H1 (cell line): ENCODE measurements around the gene CAMTA2. TPM values are rescaled to one million over a fixed set of nuclear protein-coding genes. Genes with fewer than 3 reads are reported as not detected.

Experiments used
- TAF7 ChIP-seq: optimal IDR thresholded peaks from 2 replicates; pipeline ENCODE3; 2011; ENCODE audit warnings: low read depth, mild to moderate bottlenecking, inconsistent platforms, low read length, moderate library complexity, borderline replicate concordance
- polyA plus RNA-seq, 7 experiments: library from polyadenylated mRNA; depleted of rRNA in 3 of 7; stranded (reverse) in 5 of 7; unstranded in 2 of 7; fragments of >200 nt in 5 of 7; fragments of 200-250 nt in 2 of 7; gene quantifications; 1 replicate in 5 of 7; 2 replicates in 1 of 7; 4 replicates in 1 of 7; pipeline versions ENCODE4 v1.2.1 to v1.2.3, GENCODE V29; 2011 to 2013; ENCODE audit warnings: missing spikeins in 2 of 7, mixed read lengths in 2 of 7
- total RNA-seq: library from RNA; stranded (reverse); fragmentation: NEBNext Ultra II Directional; extraction: Animal tissue kit (Norgen Biotek cat#: 25700); gene quantifications from 2 replicates; pipeline ENCODE4 v1.2.1, GENCODE V29; 2021

Gene CAMTA2
- total and polyA plus RNA-seq, 2 of the 8 experiments (the other 6 are each of a cell fraction or from before 2014, with no cell fraction given) = 5.5 to 12.0 TPM

DNA sequence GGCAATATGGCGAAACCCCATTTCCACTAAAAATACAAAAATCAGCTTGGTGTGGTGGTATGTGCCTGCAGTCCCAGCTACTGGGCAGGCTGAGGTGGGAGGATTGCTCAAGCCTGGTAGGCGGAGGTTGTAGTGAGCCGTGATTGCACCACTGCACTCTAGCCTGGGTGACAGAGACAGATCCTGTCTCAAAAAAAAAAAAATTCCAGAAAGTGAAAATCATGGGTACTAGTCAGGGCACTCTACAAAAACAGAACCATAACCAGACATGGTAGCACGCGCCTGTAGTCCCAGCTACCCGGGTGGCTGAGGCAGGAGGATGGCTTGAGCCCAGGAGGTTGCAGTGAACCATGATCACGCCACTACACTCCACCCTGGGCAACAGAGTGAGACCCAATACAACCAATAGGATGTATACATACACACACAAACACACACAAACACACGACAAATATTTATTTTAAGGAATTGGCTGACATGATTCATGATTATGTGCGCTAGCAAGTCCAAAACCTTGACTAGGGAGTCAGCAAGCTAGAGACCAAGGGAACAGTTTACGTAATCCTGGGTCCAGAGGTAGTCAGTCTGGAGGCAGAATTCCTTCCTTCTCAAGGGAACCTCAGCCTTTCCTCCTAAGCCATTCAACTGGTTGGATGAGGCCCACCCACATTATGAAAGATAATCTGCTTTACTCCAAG lies 67.0 kb downstream of the CAMTA2 start (continued):
- TF ChIP-seq TAF7 = no peak
